ENCODE results near the gene ASXL3.

DNA sequence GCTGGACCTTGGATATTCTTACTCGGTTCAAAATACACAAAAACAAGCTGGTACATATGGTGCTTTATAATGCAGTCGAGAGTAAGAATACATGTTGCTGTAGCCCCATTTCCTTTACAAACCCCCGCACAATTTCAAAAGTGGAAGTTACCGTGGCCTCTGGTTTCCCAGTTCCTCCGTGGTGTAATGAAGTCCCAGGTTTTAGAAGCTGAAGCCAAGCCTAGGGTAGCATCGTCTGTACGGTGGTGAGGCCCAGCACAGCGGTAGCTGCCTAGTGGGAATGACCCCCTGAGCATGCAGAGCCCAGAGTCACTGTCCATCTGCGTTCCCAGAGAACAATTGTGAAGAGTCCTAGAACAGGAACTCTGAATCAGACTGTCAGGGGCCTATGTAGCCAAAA, 171.8 kb downstream of the ASXL3 start:
- TF ChIP-seq, protein P1, sequence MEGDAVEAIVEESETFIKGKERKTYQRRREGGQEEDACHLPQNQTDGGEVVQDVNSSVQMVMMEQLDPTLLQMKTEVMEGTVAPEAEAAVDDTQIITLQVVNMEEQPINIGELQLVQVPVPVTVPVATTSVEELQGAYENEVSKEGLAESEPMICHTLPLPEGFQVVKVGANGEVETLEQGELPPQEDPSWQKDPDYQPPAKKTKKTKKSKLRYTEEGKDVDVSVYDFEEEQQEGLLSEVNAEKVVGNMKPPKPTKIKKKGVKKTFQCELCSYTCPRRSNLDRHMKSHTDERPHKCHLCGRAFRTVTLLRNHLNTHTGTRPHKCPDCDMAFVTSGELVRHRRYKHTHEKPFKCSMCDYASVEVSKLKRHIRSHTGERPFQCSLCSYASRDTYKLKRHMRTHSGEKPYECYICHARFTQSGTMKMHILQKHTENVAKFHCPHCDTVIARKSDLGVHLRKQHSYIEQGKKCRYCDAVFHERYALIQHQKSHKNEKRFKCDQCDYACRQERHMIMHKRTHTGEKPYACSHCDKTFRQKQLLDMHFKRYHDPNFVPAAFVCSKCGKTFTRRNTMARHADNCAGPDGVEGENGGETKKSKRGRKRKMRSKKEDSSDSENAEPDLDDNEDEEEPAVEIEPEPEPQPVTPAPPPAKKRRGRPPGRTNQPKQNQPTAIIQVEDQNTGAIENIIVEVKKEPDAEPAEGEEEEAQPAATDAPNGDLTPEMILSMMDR (IDR thresholded peaks at IDR 0.05), result no peak
- no peak for TF ChIP-seq POLR2A (IDR thresholded peaks at IDR 0.05)

All from thyroid gland (tissue), 4 donors.